Spinal cord (tissue), 10 donors: ENCODE measurements around the gene PRAMEF15. TPM values are rescaled to one million over a fixed set of nuclear protein-coding genes. Genes with fewer than 3 reads are reported as not detected.
"Not testable (repeated sequence)": the region's sequence is repeated elsewhere in the genome, so short reads cannot be mapped to it uniquely, and the experiment has no call there.

Experiments used
- DNase-seq, 6 donors: peaks; one replicate each; pipeline versions ENCODE4 v3.0.0 to v3.0.0-alpha.2; 2013 to 2015; ENCODE audit warnings: low spot score in 6 of 6, low read depth in 4 of 6
- H3K27ac ChIP-seq: one replicate; pipeline ENCODE4 v1.5.1; 2013; ENCODE audit warnings: low read depth, low read length, control low read depth
- H3K27me3 ChIP-seq: one replicate; pipeline ENCODE4 v1.6.1; 2013; ENCODE audit warnings: low read length; ENCODE audit not compliant: control insufficient read depth, insufficient read depth
- H3K36me3 ChIP-seq: one replicate; pipeline ENCODE4 v1.6.1; 2013; ENCODE audit warnings: low read length; ENCODE audit not compliant: control insufficient read depth, insufficient read depth
- H3K4me1 ChIP-seq: one replicate; pipeline ENCODE4 v1.6.1; 2013; ENCODE audit warnings: low read length; ENCODE audit not compliant: control insufficient read depth, insufficient read depth
- H3K4me3 ChIP-seq: one replicate; pipeline ENCODE4 v1.5.1; 2013; ENCODE audit warnings: low read depth, low read length, control low read depth
- H3K9me3 ChIP-seq: one replicate; pipeline ENCODE4 v1.6.1; 2013; ENCODE audit warnings: low read length; ENCODE audit not compliant: control insufficient read depth, insufficient read depth
- WGBS: methylation state at CpG from one replicate; pipeline ENCODE4 v1.1.5; 2013; ENCODE audit warnings: missing lambda C conversion rate; ENCODE audit not compliant: insufficient coverage; 5-methylcytosine and 5-hydroxymethylcytosine counted together
- polyA plus RNA-seq, 2 donors: library from polyadenylated mRNA; unstranded; fragments of 120-200 nt; gene quantifications; one replicate each; pipeline ENCODE4 v1.2.1, GENCODE V29; 2013; ENCODE audit not compliant: insufficient read length in 2 of 2
- small RNA-seq: library from RNA; depleted of rRNA; stranded (forward); fragments of <200 nt; gene quantifications from one replicate; pipeline ENCODE3, GENCODE V24; 2014; ENCODE audit warnings: low replicate concordance
- total RNA-seq, 2 donors: library from RNA; depleted of rRNA in 1 of 2; stranded (reverse); fragments of 120-200 nt in 1 of 2; fragments of >200 nt in 1 of 2; gene quantifications; one replicate each; pipeline versions ENCODE4 v1.2.3 to v1.2.4, GENCODE V29; 2013 to 2014
- donor health status: healthy.

The PRAMEF15 gene
- total and polyA plus RNA-seq, 4 donors: not detected

DNA sequence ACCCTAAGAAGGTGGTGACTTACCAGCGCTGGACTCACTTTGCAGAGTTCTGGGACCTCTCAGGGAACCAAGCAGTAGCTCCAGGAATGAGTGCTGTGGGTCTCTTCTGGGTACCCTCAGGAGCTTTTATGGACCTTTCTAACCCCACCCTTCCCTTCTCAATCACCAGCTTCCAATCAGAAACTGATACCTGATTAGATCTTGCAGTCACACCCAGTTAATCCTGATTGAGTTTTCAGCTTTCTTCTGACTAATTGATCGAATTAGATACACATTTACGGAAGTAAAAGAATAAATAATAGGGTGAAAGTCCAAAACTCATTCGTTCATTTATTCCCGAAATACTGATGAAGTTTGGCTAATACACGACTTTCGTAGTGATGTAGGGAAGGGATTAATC lies 31.7 kb downstream of the PRAMEF15 start, which contains the start of gene PRAMEF14:
PRAMEF14 (minus strand) TSS at position 101 of the 400 bp plus-strand sequence. CDS start 1,820 bp downstream, outside the sequence.
- H3K4me1 ChIP-seq, H3K9me3 ChIP-seq, DNase-seq, H3K27ac ChIP-seq, H3K27me3 ChIP-seq, H3K36me3 ChIP-seq, H3K4me3 ChIP-seq: not testable (repeated sequence)
- no CpG with 5 or more reads among the region's 7 CpGs for WGBS

DNA sequence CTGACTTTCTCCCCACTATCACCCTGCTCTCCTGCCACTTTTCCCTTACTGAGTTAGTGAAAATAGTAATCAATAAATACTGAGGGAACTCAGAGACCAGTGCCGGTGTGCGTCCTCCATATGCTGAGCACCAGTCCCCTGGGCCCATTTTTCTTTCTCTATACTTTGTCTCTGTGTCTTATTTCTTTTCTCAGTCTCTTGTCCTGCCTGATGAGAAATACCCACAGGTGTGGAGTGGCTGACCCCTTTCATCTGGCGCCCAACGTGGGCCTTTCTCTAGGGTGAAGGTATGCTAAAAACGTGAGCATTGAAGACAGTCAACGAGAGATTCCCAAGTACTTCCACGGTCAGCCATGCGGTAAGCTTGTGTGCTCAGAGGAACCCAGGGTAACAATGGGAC lies 38.1 kb downstream of the PRAMEF15 start:
- H3K36me3 ChIP-seq, H3K9me3 ChIP-seq, H3K27me3 ChIP-seq, H3K27ac ChIP-seq, H3K4me1 ChIP-seq, DNase-seq, H3K4me3 ChIP-seq: not testable (repeated sequence)
- no CpG with 5 or more reads among the region's 8 CpGs for WGBS

DNA sequence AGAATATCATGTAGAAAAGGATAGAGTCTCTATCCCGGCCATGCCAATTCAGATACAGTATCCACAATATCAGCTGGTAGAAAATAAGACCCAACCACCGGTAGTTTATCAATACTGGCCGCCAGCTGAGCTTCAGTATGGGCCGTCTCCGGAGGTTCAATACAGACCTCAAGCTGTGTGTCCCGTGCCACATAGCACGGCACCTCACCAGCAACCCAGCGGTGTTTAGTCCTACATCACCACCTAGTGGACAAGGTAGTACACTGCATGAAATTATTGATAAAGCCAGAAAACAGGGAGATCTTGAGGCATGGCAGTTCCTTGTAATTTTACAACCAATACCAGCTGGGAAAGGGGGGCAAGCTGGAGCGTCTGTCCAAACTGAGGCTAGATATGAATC lies 39.1 kb downstream of the PRAMEF15 start:
- H3K4me1 ChIP-seq, H3K27me3 ChIP-seq, H3K27ac ChIP-seq, H3K36me3 ChIP-seq, H3K9me3 ChIP-seq, DNase-seq, H3K4me3 ChIP-seq: not testable (repeated sequence)
- no CpG with 5 or more reads among the region's 9 CpGs for WGBS

DNA sequence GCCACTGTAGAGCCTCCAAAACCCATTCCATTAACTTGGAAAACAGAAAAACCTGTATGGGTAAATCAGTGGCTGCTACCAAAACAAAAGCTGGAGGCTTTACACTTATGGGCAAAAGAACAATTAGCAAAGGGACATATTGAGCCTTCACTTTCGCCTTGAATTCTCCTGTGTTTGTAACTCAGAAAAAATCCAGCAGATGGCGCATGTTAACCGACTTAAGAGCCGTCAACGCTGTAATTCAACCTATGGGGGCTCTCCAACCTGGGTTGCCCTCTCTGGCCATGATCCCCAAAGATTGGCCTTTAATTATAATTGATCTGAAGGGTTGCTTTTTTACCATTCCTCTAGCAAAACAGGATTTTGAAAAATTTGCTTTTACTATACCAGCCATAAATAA lies 41.4 kb downstream of the PRAMEF15 start:
- H3K27ac ChIP-seq, H3K9me3 ChIP-seq, H3K27me3 ChIP-seq, H3K36me3 ChIP-seq, H3K4me3 ChIP-seq, H3K4me1 ChIP-seq: not testable (repeated sequence)
- peak; percentile 7 to 92 (median 48) for DNase-seq
- 0% methylated on average over 2 of the region's 5 CpGs for WGBS

DNA sequence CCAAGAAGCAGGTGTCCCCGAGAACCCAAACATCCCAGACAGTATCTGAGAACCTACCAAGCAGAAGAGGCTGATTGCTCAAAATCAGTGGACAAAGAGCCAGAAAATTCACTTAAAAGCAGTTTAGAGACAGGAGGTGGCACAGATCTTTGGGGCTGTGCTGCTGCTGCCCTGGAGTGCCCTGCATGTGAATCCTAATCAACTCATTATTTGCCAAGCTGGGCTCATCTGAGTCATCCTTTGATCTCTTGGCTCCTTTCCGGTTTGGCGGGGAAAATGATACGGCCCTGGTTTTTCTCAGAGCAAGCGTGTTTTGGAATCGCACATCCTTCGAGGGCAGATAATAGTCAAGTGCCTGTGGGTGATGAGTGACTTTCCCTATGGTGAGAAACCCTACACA lies 47.0 kb downstream of the PRAMEF15 start:
- not testable (repeated sequence) for H3K4me1 ChIP-seq, DNase-seq, H3K27ac ChIP-seq, H3K4me3 ChIP-seq, H3K9me3 ChIP-seq, H3K36me3 ChIP-seq, H3K27me3 ChIP-seq
- WGBS: no CpG with 5 or more reads among the region's 7 CpGs

DNA sequence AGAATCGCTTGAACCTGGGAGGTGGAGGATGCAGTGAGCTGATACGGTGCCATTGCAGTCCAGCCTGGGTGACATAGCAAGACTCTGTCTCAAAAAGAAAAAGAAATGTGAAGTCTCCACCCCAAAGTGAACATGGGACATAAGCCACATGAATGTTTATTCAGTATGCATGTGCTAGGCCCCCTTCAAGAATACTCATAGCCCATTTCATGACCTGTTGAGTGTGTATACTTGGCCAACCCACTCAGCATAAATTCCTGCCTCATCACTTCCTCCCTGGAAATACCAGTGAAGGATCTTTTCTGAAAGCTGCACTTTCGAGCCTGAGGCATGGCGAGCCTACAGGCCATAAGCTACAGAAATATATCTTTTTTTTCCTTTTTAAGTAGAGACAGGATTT lies 49.5 kb downstream of the PRAMEF15 start:
- not testable (repeated sequence) for H3K27ac ChIP-seq, H3K9me3 ChIP-seq, DNase-seq, H3K27me3 ChIP-seq, H3K4me1 ChIP-seq, H3K36me3 ChIP-seq, H3K4me3 ChIP-seq
- no CpG with 5 or more reads among the region's 4 CpGs for WGBS

DNA sequence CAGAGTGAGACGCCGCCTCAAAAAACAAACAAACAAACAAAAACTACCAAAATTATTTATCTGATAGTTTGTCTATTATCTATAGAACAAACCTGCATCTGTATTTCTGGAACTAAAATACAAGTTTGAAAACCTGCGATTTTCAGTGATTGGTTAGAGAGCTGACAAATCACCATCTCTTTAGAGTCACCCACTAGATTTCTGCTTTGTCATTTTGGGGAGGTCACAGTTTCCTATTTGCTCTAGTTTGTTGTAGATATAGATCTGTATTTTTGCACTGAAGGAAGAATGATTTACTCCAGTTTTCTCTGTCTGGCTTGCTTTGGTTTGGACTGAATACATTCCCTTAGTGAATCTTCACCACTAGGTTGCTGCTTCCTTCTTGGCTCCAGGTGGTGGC lies 51.2 kb downstream of the PRAMEF15 start:
- H3K27me3 ChIP-seq, H3K9me3 ChIP-seq, H3K4me1 ChIP-seq, DNase-seq, H3K27ac ChIP-seq, H3K4me3 ChIP-seq, H3K36me3 ChIP-seq: not testable (repeated sequence)
- WGBS: no CpG with 5 or more reads among the region's 3 CpGs

DNA sequence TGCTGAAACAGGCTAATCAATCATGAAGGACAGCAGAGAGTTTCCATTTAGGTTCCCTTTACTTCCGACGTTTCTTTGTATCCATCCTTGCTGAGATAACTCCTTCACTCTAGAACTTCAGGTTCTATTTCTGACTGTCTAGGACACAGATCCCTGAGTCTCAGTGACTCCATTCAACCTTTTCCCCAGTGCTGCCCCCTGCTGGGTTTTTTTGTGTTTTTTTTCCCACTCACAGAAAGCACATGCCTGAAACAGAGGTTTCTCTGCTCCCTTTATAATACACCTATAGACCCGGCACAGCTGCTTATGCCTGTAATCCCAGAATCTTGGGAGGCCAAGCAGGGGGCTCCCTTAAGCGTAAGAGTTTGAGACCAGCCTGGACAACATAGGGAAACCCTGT lies 53.2 kb downstream of the PRAMEF15 start:
- not testable (repeated sequence) for H3K36me3 ChIP-seq, H3K27me3 ChIP-seq, H3K4me3 ChIP-seq, H3K27ac ChIP-seq, H3K4me1 ChIP-seq, H3K9me3 ChIP-seq
- peak in 3 of 6 donors; percentile 0 to 2 (median 2) for DNase-seq
- WGBS: 68% methylated on average over 2 of the region's 4 CpGs

Small RNA genes lying within 50 kb of the gene (small RNA-seq; reads per million reads assigned to genes)
- not detected for gene RNU6-771P

Other genes starting within 250 kb of the PRAMEF15 start
- gene PRAMEF25, start 244.8 kb upstream of the PRAMEF15 start, total RNA-seq: not detected
- gene PRAMEF25, start 244.8 kb upstream of the PRAMEF15 start, polyA plus RNA-seq: not detected
- not detected for gene HNRNPCL2, start 198.7 kb upstream of the PRAMEF15 start, total RNA-seq
- gene HNRNPCL2, start 198.7 kb upstream of the PRAMEF15 start, polyA plus RNA-seq: under 1 TPM in 1 of 2 donors, not detected in 1; 0.27 TPM
- gene PRAMEF26, start 159.6 kb upstream of the PRAMEF15 start, total RNA-seq: not detected
- gene PRAMEF26, start 159.6 kb upstream of the PRAMEF15 start, polyA plus RNA-seq: not detected
- gene HNRNPCL4, start 149.9 kb upstream of the PRAMEF15 start, total RNA-seq: not detected
- under 1 TPM; 0.30 to 0.36 TPM for gene HNRNPCL4, start 149.9 kb upstream of the PRAMEF15 start, polyA plus RNA-seq
- gene PRAMEF9, start 143.7 kb upstream of the PRAMEF15 start, total RNA-seq: not detected
- gene PRAMEF9, start 143.7 kb upstream of the PRAMEF15 start, polyA plus RNA-seq: not detected
- gene PRAMEF13, start 114.2 kb upstream of the PRAMEF15 start, total RNA-seq: not detected
- gene PRAMEF13, start 114.2 kb upstream of the PRAMEF15 start, polyA plus RNA-seq: not detected
- not detected for gene PRAMEF18, start 89.4 kb upstream of the PRAMEF15 start, total RNA-seq
- gene PRAMEF18, start 89.4 kb upstream of the PRAMEF15 start, polyA plus RNA-seq: under 1 TPM in 1 of 2 donors, not detected in 1; 0.08 TPM
- gene PRAMEF5, start 61.4 kb upstream of the PRAMEF15 start, total RNA-seq: not detected
- not detected for gene PRAMEF5, start 61.4 kb upstream of the PRAMEF15 start, polyA plus RNA-seq
- gene PRAMEF8, start 30.4 kb upstream of the PRAMEF15 start, total RNA-seq: not detected
- gene PRAMEF8, start 30.4 kb upstream of the PRAMEF15 start, polyA plus RNA-seq: not detected
- not detected for gene PRAMEF33, start 12.0 kb upstream of the PRAMEF15 start, total RNA-seq
- not detected for gene PRAMEF33, start 12.0 kb upstream of the PRAMEF15 start, polyA plus RNA-seq
- not detected for gene PRAMEF14, start 31.6 kb downstream of the PRAMEF15 start, total RNA-seq
- gene PRAMEF14, start 31.6 kb downstream of the PRAMEF15 start, polyA plus RNA-seq: not detected
- not detected for gene PRAMEF19, start 56.4 kb downstream of the PRAMEF15 start, total RNA-seq
- gene PRAMEF19, start 56.4 kb downstream of the PRAMEF15 start, polyA plus RNA-seq: not detected
- gene PRAMEF17, start 74.1 kb downstream of the PRAMEF15 start, total RNA-seq: not detected
- gene PRAMEF17, start 74.1 kb downstream of the PRAMEF15 start, polyA plus RNA-seq: not detected
- gene PRAMEF20, start 94.9 kb downstream of the PRAMEF15 start, total RNA-seq: not detected
- not detected for gene PRAMEF20, start 94.9 kb downstream of the PRAMEF15 start, polyA plus RNA-seq
- gene LRRC38, start 198.4 kb downstream of the PRAMEF15 start, total RNA-seq: 1 to 10 TPM in 1 of 2 donors, under 1 TPM in 1; 0.55 to 1.7 TPM
- gene LRRC38, start 198.4 kb downstream of the PRAMEF15 start, polyA plus RNA-seq: 1 to 10 TPM; 3.8 to 4.8 TPM